Skin epidermis (tissue), 12 donors: ENCODE data around the gene VIT.
"Not testable (repeated sequence)": the region's sequence is repeated elsewhere in the genome, so short reads cannot be mapped to it uniquely, and the experiment has no call there.

Experiments
- H3K27ac ChIP-seq, 21 experiments: fragments of 200-600 bp; sonication (generic) in 11 of 21; one replicate each; pipeline ENCODE4 v1.5.0; 2020; ENCODE audit warnings: mild to moderate bottlenecking in 3 of 21, inconsistent platforms in 2 of 21, moderate library complexity in 2 of 21
- H3K4me3 ChIP-seq, 7 experiments: fragments of 200-600 bp; sonication (generic) in 2 of 7; one replicate each; pipeline ENCODE4 v1.5.0; 2020; ENCODE audit warnings: inconsistent platforms in 2 of 7, mild to moderate bottlenecking in 2 of 7, moderate library complexity in 1 of 7

Gene VIT

DNA sequence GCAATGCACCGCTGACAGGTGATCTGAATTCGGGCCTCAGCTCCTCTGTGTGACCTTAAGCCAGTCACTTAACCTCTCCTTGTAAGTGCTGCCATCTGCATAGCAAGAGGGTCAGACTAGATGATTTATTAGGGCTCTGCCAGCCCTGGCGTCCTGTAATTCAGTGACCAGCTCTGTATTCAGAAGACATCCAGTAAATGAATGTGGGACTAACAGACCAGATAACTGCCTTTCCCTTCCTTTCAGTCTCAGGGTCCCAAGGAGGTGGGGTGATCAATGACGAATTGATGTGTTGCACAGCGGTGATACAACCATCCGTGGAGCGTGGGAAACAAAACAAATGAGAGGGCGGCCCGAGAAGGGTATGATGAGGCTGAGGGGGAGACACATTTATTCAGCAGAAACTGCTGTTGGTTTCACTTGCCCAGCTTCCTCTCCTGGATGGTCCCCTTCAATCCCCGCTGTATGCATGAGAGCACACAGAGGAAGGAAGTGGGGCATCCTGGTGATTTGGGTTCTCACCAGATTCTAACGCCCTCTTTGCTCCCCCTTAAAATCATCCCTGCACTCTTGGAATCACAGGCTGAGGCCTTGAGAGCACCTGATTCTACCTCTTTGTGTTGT, 92.8 kb downstream of the VIT start:
- H3K4me3 ChIP-seq: no peak overlapping the region
- no peak overlapping the region for H3K27ac ChIP-seq

DNA sequence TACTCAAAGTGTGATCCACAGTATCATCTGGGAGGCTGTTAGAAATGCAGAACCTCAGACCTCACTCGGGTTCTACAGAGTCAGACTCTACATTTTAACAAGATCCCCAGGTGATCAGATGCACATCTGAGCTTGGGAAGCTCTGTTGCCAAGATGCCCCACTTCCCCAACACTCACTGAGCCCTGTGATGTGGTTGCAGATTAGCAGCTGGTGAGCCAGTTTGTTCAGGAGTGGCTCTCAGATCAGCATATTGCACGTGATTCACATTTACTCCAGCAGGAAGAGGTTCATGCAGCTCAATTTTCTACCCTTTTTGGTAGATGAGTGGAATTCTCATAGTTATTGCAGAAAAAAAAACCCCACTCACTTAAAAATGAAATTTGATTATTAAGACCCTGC, 96.4 kb downstream of the VIT start:
- Histone ChIP-seq H3K27ac (no peak overlapping the region), H3K4me3 (no peak overlapping the region)

DNA sequence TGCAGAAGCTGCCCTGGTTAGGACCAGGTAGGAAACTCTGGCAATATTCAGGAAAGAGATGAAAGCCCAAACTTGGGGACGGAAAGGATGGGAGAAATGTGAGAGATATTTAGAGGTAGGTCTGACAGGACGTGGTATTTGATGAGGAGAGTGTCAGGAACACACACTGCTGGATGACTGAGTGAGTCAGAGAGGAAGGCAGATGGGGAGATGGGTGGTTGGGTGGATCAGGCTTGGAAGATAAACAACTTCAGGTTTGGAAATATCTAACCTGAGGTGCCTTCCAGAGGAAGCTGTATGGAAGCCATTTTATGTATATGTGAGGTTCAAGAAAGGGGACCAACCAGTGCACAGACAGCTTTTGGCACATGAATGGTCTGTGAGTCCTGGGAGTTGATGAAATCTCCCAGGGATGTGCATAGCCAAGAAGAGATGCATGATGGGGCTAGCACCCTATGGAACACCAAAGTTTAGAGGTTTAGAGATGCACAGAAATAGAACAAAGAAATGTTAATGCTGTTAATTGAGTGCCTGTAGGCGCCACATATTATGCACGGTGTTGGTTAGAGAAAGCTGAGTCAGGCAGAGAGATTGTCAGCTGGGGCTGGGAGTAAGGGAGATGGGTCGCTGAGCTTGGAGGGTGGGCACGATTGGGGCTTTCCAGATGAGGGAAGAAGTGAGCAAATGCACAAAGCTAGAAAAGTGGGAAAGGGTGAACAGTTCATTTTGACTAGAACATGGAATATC, 101.0 kb downstream of the VIT start:
- Histone ChIP-seq H3K4me3 (no peak overlapping the region), H3K27ac (no peak overlapping the region)

DNA sequence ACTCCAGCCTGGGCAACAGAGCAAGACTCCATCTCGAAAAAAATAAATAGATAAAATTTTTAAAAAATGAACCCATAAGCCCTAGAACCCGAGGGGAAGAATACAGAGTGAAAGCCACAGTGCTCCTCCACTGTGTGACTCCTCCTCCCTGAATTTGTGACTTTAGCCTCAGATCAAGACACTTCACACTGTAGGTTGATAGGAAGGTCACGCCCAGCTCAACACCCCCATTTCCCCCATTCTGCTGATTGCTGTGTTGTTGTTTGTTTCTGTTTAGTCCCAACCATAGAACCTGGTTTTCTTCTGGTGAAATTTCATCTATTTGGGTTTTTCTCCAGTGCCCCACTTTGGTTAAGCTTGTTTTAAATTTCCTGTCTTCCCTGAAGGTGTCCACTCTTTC, 102.2 kb downstream of the VIT start:
- H3K27ac ChIP-seq: no peak overlapping the region

DNA sequence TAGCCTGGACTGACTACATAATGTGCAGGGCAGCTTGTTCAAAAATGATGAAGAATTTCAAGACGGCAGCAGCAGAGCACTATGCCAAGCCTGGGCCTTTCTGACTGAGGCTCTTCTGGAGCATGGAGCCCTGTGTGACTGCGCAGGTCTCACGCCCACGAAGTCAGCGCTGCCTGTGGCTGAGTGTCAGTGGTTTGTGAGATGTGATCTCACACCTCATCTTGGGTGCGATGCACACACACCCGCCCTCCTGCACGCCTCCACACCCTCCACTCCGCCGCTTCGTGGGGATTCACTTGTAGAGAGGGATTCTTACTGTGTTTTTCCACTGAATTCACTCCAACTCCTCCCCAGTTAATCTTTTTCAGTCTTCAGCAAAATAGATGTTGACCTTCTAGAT, 103.9 kb downstream of the VIT start:
- Histone ChIP-seq H3K27ac (no peak overlapping the region), H3K4me3 (no peak overlapping the region)

More for the DNA sequence above, 102.2 kb downstream of the VIT start:
- H3K4me3 ChIP-seq: no peak overlapping the region

DNA sequence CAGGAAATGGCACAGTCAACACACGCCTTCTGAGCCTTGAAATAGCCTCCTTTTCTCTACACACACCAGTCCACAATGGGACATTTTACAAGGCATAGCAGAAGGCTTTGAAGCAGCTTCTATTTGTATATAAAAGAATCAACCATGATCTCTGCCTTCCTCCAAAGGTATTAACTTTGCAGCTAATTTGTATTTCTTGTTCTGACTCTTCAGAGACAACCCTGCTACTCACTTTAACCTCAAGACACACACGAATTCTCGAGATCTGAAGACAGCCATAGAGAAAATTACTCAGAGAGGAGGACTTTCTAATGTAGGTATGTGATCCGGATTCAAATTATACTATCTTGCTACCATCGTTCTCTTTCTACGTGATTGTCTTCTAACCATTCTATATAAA, 104.6 kb downstream of the VIT start:
- H3K27ac ChIP-seq: no peak overlapping the region
- H3K4me3 ChIP-seq: no peak overlapping the region

DNA sequence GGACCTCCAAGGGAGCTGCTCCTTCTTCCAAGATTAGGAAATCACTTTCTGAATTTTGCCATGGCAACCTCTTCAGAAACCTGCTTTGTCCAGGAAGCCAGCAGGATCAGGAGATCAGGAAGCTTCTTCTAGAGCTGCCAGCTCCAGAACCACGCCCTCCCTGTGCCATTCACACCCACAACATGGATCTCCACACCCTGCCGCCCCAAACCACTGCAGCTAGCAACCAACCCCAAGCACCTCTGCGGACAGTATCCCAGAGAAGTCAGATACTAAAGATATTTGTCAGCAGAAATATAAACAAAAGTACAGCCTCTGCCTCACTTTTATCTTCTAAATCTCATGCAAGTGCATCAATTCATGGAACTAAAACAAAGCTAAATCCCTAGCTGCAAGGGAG, 106.4 kb downstream of the VIT start:
- Histone ChIP-seq H3K27ac (no peak overlapping the region), H3K4me3 (no peak overlapping the region)

DNA sequence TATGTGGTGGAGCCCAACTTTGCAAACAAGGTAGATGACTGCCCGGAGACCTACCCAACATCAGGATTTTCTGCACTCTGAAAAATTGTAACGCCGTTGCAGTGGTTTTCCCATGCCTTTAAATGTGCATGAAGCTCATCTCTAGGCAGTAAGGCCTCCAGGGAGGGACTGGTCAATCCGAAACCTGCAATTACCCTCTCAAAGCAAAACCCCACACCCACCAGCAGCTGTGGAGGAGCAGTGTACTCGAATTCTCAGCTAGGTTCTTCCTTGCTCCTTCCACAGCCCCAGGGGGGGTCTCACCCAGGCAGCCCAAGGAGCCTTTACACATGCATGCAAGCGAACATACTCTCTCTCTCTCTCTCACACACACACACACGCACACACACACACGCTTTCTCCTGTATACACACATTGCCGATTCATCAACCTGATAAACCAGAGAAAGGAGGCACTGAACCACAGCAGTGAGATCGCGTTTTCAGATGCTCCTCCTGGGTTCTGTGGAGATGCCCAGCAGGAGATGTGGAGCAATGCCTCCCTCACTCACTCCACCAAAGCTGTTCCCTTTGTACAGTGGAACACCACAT, 109.2 kb downstream of the VIT start:
- Histone ChIP-seq H3K27ac (no peak overlapping the region), H3K4me3 (no peak overlapping the region)

DNA sequence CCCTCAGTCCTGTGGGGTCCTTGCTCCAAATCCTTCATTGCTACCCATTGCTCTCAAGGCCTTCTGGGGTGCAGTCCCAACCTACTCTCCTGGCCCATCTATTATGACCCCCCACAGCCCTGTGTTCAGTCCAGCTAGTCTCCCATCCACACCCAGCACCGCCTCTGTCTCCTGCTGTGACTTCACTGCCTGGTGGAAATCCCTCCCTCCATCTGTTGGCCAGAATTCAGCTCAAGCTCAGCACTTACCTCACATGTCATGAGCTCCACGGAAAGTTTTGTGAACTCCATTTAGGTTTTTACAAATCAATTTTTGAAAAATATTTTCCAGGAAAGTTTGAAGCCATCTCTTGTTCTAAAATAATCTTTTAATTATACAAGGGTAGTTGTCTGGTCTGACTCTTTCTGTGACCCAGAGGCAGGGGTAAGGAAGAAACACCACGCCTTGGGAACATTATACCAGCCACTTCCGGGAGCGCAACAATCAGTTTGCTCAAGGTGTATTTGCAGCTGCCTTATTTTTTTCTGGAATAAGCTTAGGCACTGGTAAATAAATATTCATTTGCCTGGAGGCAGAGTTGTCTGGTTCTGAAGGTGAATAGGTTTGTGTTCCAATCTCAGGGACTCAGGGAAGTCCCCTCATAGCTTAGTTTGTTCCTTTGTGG, 110.8 kb downstream of the VIT start:
- Histone ChIP-seq H3K4me3 (no peak overlapping the region), H3K27ac (no peak overlapping the region)

DNA sequence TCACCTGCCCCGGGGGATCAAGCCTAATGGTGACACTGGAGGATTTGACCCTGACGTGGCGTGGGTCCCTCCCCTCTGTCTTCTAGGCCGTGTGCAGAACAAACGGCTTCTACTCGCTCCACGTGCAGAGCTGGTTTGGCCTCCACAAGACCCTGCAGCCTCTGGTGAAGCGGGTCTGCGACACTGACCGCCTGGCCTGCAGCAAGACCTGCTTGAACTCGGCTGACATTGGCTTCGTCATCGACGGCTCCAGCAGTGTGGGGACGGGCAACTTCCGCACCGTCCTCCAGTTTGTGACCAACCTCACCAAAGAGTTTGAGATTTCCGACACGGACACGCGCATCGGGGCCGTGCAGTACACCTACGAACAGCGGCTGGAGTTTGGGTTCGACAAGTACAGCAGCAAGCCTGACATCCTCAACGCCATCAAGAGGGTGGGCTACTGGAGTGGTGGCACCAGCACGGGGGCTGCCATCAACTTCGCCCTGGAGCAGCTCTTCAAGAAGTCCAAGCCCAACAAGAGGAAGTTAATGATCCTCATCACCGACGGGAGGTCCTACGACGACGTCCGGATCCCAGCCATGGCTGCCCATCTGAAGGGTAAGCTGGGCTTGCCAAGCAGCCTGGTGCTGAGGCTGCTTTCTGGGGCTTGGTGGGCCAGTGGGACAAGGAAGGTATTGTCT, 112.0 kb downstream of the VIT start:
- no peak overlapping the region for H3K4me3 ChIP-seq
- no peak overlapping the region for H3K27ac ChIP-seq

DNA sequence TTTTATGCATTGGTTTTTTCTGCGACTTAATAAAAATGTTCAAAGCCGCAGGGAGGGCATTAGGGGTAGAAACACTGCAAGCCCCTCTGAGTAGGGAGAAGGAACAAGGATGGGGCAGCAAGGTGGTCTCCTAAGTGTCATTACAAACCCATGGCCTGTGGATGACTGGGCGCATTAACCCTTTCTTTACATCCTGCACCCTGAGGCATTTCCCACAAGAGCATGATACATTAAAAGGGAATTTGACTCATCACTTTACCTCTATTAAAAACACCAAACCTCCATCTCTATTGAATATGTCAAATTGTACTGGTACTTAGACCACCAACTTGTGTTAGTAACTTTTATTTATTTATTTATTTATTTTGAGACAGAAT, 112.5 kb downstream of the VIT start:
- no peak overlapping the region for H3K27ac ChIP-seq
- no peak overlapping the region for H3K4me3 ChIP-seq

DNA sequence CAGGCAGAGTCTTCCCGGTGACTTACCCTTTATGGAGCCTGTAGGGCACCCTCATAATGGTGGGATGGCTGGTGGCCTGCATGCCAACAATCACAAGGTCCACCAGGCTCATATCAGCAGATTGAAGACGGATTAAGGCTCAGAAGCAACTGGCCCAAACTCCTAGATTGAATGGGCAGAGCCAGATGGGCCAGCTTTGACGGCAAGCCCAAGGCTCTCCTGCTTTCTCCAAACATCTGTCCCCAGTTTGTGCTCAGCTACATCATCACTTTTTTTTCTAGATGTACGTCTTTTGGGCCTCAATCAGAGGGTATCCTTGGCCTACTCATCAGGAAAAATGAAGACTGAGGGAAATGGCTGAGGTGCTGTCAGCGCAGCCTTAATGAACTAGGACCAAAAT, 114.6 kb downstream of the VIT start:
- no peak overlapping the region for H3K4me3 ChIP-seq

DNA sequence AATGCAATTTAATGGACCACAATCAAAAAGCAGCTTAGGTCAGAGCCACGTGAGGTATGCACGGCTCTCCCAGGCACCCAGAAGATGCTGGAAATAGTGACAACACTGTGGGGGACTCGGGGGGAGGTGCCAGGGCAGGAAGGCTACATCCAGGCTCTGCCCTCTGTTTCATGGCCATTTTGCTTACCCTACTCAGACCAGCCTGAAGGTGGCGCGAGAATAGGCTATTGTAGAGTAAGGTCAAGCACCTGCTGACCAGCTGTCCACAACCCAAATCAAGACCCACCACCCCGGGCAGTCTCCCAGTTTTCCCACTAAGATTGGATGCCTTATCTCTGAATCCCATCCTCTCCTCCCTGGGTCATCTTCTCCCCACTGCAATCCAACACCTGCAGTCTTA, 115.7 kb downstream of the VIT start:
- no peak overlapping the region for H3K27ac ChIP-seq

More for the DNA sequence above, 114.6 kb downstream of the VIT start:
- H3K27ac ChIP-seq: no peak overlapping the region

DNA sequence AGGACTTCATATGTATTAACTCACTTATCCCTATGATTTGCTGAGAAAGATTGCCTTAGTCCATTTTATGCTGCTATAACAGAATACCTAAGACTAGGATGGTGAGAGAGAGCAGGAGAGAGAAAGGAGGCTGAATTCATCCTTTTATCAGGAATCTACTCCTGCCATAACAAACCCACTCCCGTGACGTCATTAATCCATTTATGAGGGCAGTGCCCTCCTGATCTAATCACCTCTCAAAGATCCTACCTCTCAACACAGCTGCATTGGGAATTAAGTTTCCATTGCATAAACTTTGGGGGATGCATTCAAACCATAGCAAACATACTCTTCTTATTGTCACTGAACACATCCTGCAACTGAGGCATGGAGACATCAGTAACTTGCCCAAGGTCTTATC, 122.0 kb downstream of the VIT start:
- no peak overlapping the region for H3K27ac ChIP-seq
- H3K4me3 ChIP-seq: no peak overlapping the region

More for the DNA sequence above, 115.7 kb downstream of the VIT start:
- no peak overlapping the region for H3K4me3 ChIP-seq

DNA sequence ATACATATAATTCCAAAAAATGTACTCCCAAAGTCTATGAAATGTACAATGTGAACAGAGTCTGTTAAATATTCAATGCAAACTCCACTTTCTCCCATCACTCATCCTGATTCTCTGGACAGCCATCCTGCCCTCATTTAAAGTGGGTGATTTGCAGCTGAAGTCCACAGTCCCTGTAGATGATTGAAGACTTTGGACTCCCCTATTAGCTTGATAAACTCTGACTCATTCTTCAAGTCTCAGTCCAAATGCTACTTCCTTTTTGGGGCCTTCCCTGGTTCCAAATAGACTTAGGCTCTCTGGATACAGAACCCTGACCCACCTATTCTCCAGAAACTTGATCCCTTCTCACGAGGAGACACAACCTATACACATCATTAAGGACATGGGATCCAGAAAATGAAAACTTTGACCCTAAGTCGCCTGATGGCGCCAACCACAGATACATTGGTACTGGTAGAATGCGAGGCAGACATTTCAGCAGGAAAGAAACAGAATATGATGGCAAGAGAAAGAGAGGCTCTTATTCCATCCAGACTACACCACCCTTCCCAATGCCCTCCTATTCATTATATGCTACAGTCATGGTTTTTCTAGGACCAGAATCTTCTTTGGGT, 122.7 kb downstream of the VIT start:
- no peak overlapping the region for H3K4me3 ChIP-seq
- H3K27ac ChIP-seq: no peak overlapping the region

DNA sequence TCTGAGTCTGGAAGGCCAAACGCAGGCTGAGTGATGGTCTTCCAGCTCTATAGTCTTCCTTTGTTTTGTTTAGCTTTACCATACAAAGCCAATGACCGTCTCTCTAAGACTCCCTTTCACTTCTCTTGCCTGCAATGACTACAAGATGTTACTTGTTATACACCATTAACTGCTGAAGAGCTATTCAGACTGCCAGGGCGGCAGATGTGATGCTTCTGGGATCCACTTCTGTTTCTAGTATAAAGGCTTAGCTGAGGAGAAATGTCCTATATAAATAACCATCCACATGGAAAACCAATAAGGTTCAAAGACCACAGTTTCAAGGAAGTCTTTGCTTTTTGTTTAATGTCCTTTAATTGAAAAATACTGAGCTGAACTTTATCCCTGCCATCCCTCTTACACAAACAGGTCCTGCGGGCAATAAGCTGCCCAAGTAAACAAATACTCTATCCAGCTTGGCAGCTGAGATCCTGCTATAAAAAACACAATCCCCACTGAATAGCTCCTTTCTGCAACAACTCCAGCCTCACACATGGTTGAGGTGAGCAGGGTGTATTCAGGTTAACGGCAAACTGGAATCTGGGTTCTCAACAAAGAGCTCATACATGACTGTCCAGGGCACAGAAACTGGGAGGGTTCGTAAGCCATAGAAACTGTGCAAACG, 124.6 kb downstream of the VIT start:
- Histone ChIP-seq H3K27ac (peak overlapping the region in 2 of 21 experiments; percentile 16 to 40), H3K4me3 (no peak overlapping the region)

DNA sequence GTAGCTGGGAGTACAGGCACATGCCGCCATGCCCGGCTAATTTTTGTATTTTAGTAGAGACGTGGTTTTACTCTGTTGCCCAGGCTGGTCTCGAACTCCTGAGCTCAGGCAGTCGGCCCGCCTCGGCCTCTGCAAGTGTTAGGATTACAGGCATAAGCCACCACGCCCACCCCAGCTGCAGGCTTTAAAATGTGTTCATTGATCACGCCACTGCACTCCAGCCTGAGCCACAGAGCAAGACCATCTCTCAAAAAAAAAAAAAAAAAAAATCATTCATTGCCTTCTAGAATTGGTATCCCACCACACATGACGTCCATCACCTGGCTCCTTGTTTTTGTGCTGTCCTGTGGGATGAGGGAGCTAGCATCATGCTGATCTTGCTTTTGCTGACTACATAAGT, 127.4 kb downstream of the VIT start:
- Histone ChIP-seq H3K4me3 (no peak overlapping the region), H3K27ac (no peak overlapping the region)

DNA sequence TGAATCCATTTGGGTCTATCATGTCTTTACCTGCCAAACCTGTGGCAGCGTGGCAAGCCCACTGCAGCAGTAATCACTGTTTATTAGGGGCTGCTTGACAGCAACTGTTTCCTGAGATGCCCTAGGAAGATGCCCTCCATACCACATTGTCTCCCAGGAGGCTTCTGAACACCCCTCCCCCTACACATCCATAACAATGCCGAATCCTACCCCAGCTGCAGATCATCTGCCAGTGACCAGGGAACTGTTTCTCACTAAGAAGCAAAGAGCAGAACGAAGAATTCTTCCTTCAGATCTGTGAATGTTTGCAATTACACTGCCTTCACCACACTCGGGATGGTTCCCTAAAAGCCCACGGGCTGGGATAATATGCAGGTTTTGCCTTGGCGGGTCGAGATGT, 127.8 kb downstream of the VIT start:
- Histone ChIP-seq H3K27ac (no peak overlapping the region), H3K4me3 (no peak overlapping the region)

DNA sequence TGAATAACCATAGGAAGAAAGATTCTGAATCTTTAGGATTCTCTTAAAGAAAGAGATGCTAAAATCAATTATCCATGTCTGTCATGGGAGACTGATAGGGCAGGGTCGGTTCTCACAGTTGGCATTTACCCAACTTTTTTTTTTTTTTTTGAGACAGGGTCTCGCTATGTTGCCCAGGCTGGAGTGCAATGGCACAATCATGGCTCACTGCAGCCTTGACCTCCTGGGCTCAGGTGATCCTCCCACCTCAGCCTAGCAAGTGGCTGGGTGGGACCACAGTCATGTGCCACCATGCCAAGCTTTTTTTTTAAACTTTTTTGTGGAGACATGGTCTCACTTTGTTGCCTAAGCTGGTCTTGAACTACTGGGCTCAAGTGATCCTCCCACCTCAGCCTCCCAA, 128.2 kb downstream of the VIT start:
- not testable (repeated sequence) for H3K4me3 ChIP-seq, H3K27ac ChIP-seq
